ENCODE results near the gene TCEA3. TPM values are rescaled to one million over a fixed set of nuclear protein-coding genes. Genes with fewer than 3 reads are reported as not detected.

TCEA3 gene
- total and polyA plus RNA-seq, 2 experiments from 2014 or later = 174 to 203 TPM

DNA sequence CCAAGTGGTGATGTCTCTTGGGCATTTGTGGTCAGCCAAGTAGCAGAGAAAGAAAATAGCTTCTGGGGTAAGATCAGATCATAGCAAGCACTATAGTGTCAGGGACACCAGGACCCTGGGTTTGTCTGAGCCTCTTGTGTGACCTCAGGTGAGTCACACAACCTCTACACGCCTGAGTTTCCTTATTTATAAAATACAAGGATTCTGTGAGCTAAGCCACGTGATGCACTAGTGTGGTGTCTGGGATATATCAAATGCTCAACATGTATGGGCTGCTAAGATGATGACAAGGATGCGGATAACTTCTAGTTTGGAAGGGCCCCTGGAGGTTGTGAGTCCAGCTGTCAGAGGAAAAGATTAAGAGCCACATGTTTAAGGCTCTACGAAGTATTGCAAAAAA is 30.4 kb downstream of the TCEA3 start:
- H3K4me3 ChIP-seq = no peak overlapping the region
- H3K27ac ChIP-seq = peak overlapping the region; percentile 94
- DNase-seq (ENCODE audit: low read depth in 1 of 2, low spot score in 1 of 2) = peak; percentile 78 to 98
- no peaks in the 10 kb centered on the region for H3K9me3 ChIP-seq (ENCODE audit: low read depth)
- H3K4me1 ChIP-seq (ENCODE audit: low read depth) = peaks cover 29% of the 10 kb centered on the region
- no peaks in the 10 kb centered on the region for H3K27me3 ChIP-seq
- TF ChIP-seq, protein P1, sequence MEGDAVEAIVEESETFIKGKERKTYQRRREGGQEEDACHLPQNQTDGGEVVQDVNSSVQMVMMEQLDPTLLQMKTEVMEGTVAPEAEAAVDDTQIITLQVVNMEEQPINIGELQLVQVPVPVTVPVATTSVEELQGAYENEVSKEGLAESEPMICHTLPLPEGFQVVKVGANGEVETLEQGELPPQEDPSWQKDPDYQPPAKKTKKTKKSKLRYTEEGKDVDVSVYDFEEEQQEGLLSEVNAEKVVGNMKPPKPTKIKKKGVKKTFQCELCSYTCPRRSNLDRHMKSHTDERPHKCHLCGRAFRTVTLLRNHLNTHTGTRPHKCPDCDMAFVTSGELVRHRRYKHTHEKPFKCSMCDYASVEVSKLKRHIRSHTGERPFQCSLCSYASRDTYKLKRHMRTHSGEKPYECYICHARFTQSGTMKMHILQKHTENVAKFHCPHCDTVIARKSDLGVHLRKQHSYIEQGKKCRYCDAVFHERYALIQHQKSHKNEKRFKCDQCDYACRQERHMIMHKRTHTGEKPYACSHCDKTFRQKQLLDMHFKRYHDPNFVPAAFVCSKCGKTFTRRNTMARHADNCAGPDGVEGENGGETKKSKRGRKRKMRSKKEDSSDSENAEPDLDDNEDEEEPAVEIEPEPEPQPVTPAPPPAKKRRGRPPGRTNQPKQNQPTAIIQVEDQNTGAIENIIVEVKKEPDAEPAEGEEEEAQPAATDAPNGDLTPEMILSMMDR (IDR thresholded peaks at IDR 0.05; ENCODE audit: low read depth, low read length) = no peak
- peaks cover 5% of the 10 kb centered on the region for H3K36me3 ChIP-seq

- H3K9me3 ChIP-seq (ENCODE audit: low read depth) = no peaks in the 10 kb centered on the region
- DNase-seq (ENCODE audit: low read depth in 1 of 2, low spot score in 1 of 2) = peak in 1 of 2 donors; percentile 94
- H3K27me3 ChIP-seq = no peaks in the 10 kb centered on the region
- TF ChIP-seq, protein P1 (IDR thresholded peaks at IDR 0.05; ENCODE audit: low read depth, low read length) = no peak
- no peak overlapping the region for H3K4me3 ChIP-seq
- H3K27ac ChIP-seq = peak overlapping the region; percentile 94
- H3K36me3 ChIP-seq = peaks cover 5% of the 10 kb centered on the region
- H3K4me1 ChIP-seq (ENCODE audit: low read depth) = peaks cover 29% of the 10 kb centered on the region
Measured at GRCh38 chr1:23393706-23394105, 30.8 kb downstream of the TCEA3 start.

- Histone ChIP-seq H3K27ac (no peak overlapping the region), H3K27me3 (no peaks in the 10 kb centered on the region)
- TF ChIP-seq, protein P1 (IDR thresholded peaks at IDR 0.05; ENCODE audit: low read depth, low read length) = no peak
Measured at GRCh38 chr1:23392125-23392855, 32.3 kb downstream of the TCEA3 start.

GRCh38 chr1:23389837-23390321 is 34.7 kb downstream of the TCEA3 start:
- peak overlapping the region; percentile 16 for H3K27ac ChIP-seq
- H3K27me3 ChIP-seq = peaks cover 2% of the 10 kb centered on the region
- TF ChIP-seq, protein P1 (IDR thresholded peaks at IDR 0.05; ENCODE audit: low read depth, low read length) = no peak
- peaks cover 16% of the 10 kb centered on the region for H3K4me1 ChIP-seq (ENCODE audit: low read depth)
- H3K36me3 ChIP-seq = peaks cover 5% of the 10 kb centered on the region
- H3K4me3 ChIP-seq = no peak overlapping the region
- no peaks in the 10 kb centered on the region for H3K9me3 ChIP-seq (ENCODE audit: low read depth)
- no peak for DNase-seq (ENCODE audit: low read depth in 1 of 2, low spot score in 1 of 2)

More at GRCh38 chr1:23392125-23392855, 32.3 kb downstream of the TCEA3 start:
- Histone ChIP-seq H3K36me3 (peaks cover 5% of the 10 kb centered on the region), H3K4me1 (ENCODE audit: low read depth) (peaks cover 29% of the 10 kb centered on the region), H3K4me3 (no peak overlapping the region), H3K9me3 (ENCODE audit: low read depth) (no peaks in the 10 kb centered on the region)
- no peak for DNase-seq (ENCODE audit: low read depth in 1 of 2, low spot score in 1 of 2)

GRCh38 chr1:23387494-23387893 is 37.1 kb downstream of the TCEA3 start:
- Histone ChIP-seq H3K4me1 (ENCODE audit: low read depth) (no peaks in the 10 kb centered on the region), H3K4me3 (no peak overlapping the region), H3K36me3 (peaks cover 11% of the 10 kb centered on the region), H3K9me3 (ENCODE audit: low read depth) (no peaks in the 10 kb centered on the region), H3K27me3 (peaks cover 2% of the 10 kb centered on the region), H3K27ac (no peak overlapping the region)
- TF ChIP-seq, protein P1 (IDR thresholded peaks at IDR 0.05; ENCODE audit: low read depth, low read length) = no peak
- no peak for DNase-seq (ENCODE audit: low read depth in 1 of 2, low spot score in 1 of 2)
